K562 (cell line): ENCODE results near the gene NEUROD4. TPM values are rescaled to one million over a fixed set of nuclear protein-coding genes. Genes with fewer than 3 reads are reported as not detected.

Experiments
- CBX5 ChIP-seq: IDR thresholded peaks from 2 replicates; pipeline ENCODE4 v1.6.1; 2014; ENCODE audit warnings: low read depth, borderline replicate concordance
- EP300 ChIP-seq: IDR thresholded peaks from 2 replicates; pipeline ENCODE4 v1.6.1; 2012; ENCODE audit warnings: low read length, improper control_type of control experiment
- EP400 ChIP-seq: fragments of 450-650 bp; IDR thresholded peaks from 2 replicates; pipeline ENCODE4 v1.6.1; 2017; ENCODE audit warnings: antibody characterized with exemption, mild to moderate bottlenecking, moderate library complexity
- HOXB6 ChIP-seq: fragments of 250-450 bp; sonication (Bioruptor Pico); IDR thresholded peaks from 2 replicates; pipeline ENCODE4 v1.5.1; 2022; ENCODE audit warnings: mild to moderate bottlenecking, borderline replicate concordance
- NCOA6 ChIP-seq: fragments of 450-650 bp; IDR thresholded peaks from 2 replicates; pipeline ENCODE4 v1.6.1; 2017; ENCODE audit warnings: mild to moderate bottlenecking
- NUFIP1 ChIP-seq: fragments of 450-650 bp; IDR thresholded peaks from 2 replicates; pipeline ENCODE4 v1.6.1; 2018; ENCODE audit not compliant: partially characterized antibody
- RCOR1 ChIP-seq, 2 experiments: IDR thresholded peaks; 2 replicates each; pipeline ENCODE4 v1.6.1; 2012; ENCODE audit warnings: low read depth in 2 of 2, low read length in 2 of 2, borderline replicate concordance in 1 of 2, improper control_type of control experiment in 1 of 2
- SMAD4 ChIP-seq: fragments of 250-450 bp; sonication (Bioruptor Pico); conservative IDR thresholded peaks from 2 replicates; pipeline ENCODE4 v1.8.0; 2021; ENCODE audit warnings: inconsistent platforms, mild to moderate bottlenecking, moderate library complexity
- TEAD1 ChIP-seq, 2 experiments: fragments of 450-650 bp in 1 of 2; sonication (generic) in 1 of 2; formaldehyde crosslinking; IDR thresholded peaks; 2 replicates each; pipeline versions ENCODE4 v1.4.0 to v1.8.0; 2020 to 2022; ENCODE audit warnings: mild to moderate bottlenecking in 2 of 2, missing genetic modification reagents in 1 of 2
- TFAP4 ChIP-seq: sonication (generic); formaldehyde crosslinking; IDR thresholded peaks from 2 replicates; pipeline ENCODE4 v1.8.0; 2022; ENCODE audit warnings: missing genetic modification reagents, mild to moderate bottlenecking, moderate library complexity, borderline replicate concordance
- ZBTB11 ChIP-seq, 3 experiments: fragments of 200-800 bp in 1 of 3; fragments of 250-450 bp in 1 of 3; fragments of 450-650 bp in 1 of 3; sonication (Bioruptor Pico) in 1 of 3; sonication (Bioruptor generic) in 1 of 3; formaldehyde crosslinking in 1 of 3; IDR thresholded peaks; 2 replicates each; pipeline versions ENCODE4 v1.6.1 to v1.8.0; 2016 to 2022; ENCODE audit warnings: mild to moderate bottlenecking in 2 of 3, missing genetic modification characterization in 2 of 3, missing compliant biosample characterization in 1 of 3, moderate library complexity in 1 of 3
- ZKSCAN8 ChIP-seq: fragments of 200-800 bp; sonication (Bioruptor generic); IDR thresholded peaks from 2 replicates; pipeline ENCODE4 v1.6.1; 2016; ENCODE audit warnings: missing genetic modification characterization, missing compliant biosample characterization
- ZNF316 ChIP-seq: fragments of 450-650 bp; IDR thresholded peaks from 2 replicates; pipeline ENCODE4 v1.6.1; 2016
- ZNF644 ChIP-seq: fragments of 200-800 bp; sonication (Bioruptor generic); IDR thresholded peaks from 2 replicates; pipeline ENCODE4 v1.6.1; 2016; ENCODE audit warnings: low read depth, missing genetic modification characterization, missing compliant biosample characterization
- ZNF77 ChIP-seq: fragments of 250-450 bp; sonication (Bioruptor Pico); IDR thresholded peaks from 2 replicates; pipeline ENCODE4 v1.5.0; 2020
- polyA plus RNA-seq, 8 experiments: library from polyadenylated mRNA; depleted of rRNA in 4 of 8; stranded (reverse) in 5 of 8; unstranded in 3 of 8; fragments of >200 nt; fragmentation: Nextera tagmentation in 2 of 8; fragmentation: Illumina TruSeq in 1 of 8; extraction: Ambion mirVana in 2 of 8; extraction: Trizol in 1 of 8; gene quantifications; 2 replicates each; pipeline versions ENCODE4 v1.2.1 to v1.2.3, GENCODE V29; 2011 to 2014; ENCODE audit warnings: inconsistent platforms in 1 of 8, missing spikeins in 1 of 8
- total RNA-seq, 7 experiments: library from RNA; depleted of rRNA in 6 of 7; stranded (reverse); fragments of >200 nt in 6 of 7; fragmentation: Illumina TruSeq in 2 of 7; extraction: Trizol in 2 of 7; gene quantifications; 2 replicates each; pipeline versions ENCODE4 v1.2.1 to v1.2.3, GENCODE V29; 2011 to 2021; ENCODE audit warnings: low replicate concordance in 1 of 7
- TF ChIP-seq, protein P1 (sequence below), 2 experiments: fragments of 450-650 bp; conservative IDR thresholded peaks; 2 replicates each; pipeline ENCODE4 v1.6.1; 2017; ENCODE audit warnings: mild to moderate bottlenecking in 2 of 2, moderate library complexity in 2 of 2
- TF ChIP-seq, protein P2 (sequence below): sonication (generic); formaldehyde crosslinking; IDR thresholded peaks from 2 replicates; pipeline ENCODE4 v1.8.0; 2022; ENCODE audit warnings: mild to moderate bottlenecking, missing genetic modification reagents
- TF ChIP-seq, protein P3 (sequence below): sonication (generic); formaldehyde crosslinking; IDR thresholded peaks from 2 replicates; pipeline ENCODE4 v1.9.0; 2022; ENCODE audit warnings: mild to moderate bottlenecking, missing genetic modification reagents
- TF ChIP-seq, protein P4 (sequence below): fragments of 450-650 bp; conservative IDR thresholded peaks from 2 replicates; pipeline ENCODE4 v1.6.1; 2016; ENCODE audit warnings: missing genetic modification characterization, low read depth, mild to moderate bottlenecking, control low read depth, missing compliant biosample characterization

The NEUROD4 gene
- total and polyA plus RNA-seq, 9 of the 15 experiments (the other 6 are each of a cell fraction or from before 2014, with no cell fraction given), result not detected

GRCh38 chr12:55019784-55020183, at the start of gene NEUROD4 (continued):
- TF ChIP-seq, protein P1, sequence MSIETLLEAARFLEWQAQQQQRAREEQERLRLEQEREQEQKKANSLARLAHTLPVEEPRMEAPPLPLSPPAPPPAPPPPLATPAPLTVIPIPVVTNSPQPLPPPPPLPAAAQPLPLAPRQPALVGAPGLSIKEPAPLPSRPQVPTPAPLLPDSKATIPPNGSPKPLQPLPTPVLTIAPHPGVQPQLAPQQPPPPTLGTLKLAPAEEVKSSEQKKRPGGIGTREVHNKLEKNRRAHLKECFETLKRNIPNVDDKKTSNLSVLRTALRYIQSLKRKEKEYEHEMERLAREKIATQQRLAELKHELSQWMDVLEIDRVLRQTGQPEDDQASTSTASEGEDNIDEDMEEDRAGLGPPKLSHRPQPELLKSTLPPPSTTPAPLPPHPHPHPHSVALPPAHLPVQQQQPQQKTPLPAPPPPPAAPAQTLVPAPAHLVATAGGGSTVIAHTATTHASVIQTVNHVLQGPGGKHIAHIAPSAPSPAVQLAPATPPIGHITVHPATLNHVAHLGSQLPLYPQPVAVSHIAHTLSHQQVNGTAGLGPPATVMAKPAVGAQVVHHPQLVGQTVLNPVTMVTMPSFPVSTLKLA (conservative IDR thresholded peaks at IDR 0.05), result peak in 1 of 2 experiments; percentile 59; a peak in 2 of 4 replicates
- TF ChIP-seq EP400 (no peak), EP300 (no peak), TEAD1 (CRISPR knock-in tag; IDR thresholded peaks at IDR 0.05) (peak in 1 of 2 experiments; percentile 25; a peak in 2 of 4 replicates), NUFIP1 (no peak), ZKSCAN8 (CRISPR knock-in tag) (no peak), ZBTB11 (CRISPR knock-in tag; IDR thresholded peaks at IDR 0.05) (peak in 1 of 3 experiments; percentile 55; a peak in 2 of 6 replicates), ZNF644 (tag) (peak; percentile 93), ZNF77 (CRISPR knock-in tag) (no peak), HOXB6 (CRISPR knock-in tag) (no peak), NCOA6 (peak; percentile 91), CBX5 (no peak), SMAD4 (0 out of 2 replicates have a peak, but pooled peaks have one; percentile 44), ZNF316 (no peak), TFAP4 (CRISPR knock-in tag) (peak; percentile 98), RCOR1 (IDR thresholded peaks at IDR 0.05; ENCODE audit: borderline replicate concordance in 1 of 2, low read depth in 2 of 2, low read length in 2 of 2) (peak in 1 of 2 experiments; percentile 81; a peak in 2 of 4 replicates)
- TF ChIP-seq, protein P2, sequence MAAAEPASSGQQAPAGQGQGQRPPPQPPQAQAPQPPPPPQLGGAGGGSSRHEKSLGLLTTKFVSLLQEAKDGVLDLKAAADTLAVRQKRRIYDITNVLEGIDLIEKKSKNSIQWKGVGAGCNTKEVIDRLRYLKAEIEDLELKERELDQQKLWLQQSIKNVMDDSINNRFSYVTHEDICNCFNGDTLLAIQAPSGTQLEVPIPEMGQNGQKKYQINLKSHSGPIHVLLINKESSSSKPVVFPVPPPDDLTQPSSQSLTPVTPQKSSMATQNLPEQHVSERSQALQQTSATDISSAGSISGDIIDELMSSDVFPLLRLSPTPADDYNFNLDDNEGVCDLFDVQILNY (CRISPR knock-in tag), result peak; percentile 35; the same call in 1 of the 2 replicates
- TF ChIP-seq, protein P3, sequence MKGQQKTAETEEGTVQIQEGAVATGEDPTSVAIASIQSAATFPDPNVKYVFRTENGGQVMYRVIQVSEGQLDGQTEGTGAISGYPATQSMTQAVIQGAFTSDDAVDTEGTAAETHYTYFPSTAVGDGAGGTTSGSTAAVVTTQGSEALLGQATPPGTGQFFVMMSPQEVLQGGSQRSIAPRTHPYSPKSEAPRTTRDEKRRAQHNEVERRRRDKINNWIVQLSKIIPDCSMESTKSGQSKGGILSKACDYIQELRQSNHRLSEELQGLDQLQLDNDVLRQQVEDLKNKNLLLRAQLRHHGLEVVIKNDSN (CRISPR knock-in tag), result no peak
- TF ChIP-seq, protein P4, sequence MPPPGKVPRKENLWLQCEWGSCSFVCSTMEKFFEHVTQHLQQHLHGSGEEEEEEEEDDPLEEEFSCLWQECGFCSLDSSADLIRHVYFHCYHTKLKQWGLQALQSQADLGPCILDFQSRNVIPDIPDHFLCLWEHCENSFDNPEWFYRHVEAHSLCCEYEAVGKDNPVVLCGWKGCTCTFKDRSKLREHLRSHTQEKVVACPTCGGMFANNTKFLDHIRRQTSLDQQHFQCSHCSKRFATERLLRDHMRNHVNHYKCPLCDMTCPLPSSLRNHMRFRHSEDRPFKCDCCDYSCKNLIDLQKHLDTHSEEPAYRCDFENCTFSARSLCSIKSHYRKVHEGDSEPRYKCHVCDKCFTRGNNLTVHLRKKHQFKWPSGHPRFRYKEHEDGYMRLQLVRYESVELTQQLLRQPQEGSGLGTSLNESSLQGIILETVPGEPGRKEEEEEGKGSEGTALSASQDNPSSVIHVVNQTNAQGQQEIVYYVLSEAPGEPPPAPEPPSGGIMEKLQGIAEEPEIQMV (tag), result no peak
